GM12878 (cell line): Measurements from ENCODE around the gene PRDX3. TPM values are rescaled to one million over a fixed set of nuclear protein-coding genes. Genes with fewer than 3 reads are reported as not detected.
"Not testable (repeated sequence)": the region's sequence is repeated elsewhere in the genome, so short reads cannot be mapped to it uniquely, and the experiment has no call there.

Experiments used
- ATAC-seq: fragments of 200-7000 bp; cut with Tn5 transposase; 3 replicates; pipeline ENCODE4 v1.9.1; 2020; ENCODE audit warnings: mild to moderate bottlenecking, moderate library complexity
- BruUV-seq: library from RNA; stranded (reverse); fragments of 400-500 nt; replicated peaks from 2 replicates; lab custom pipeline; 2021; lab: Mats Ljungman, UMichigan
- CTCF ChIA-PET: fragments of 300-600 bp; sonication (Branson Sonifier 250); formaldehyde crosslinking; extraction: SDS; loops from one replicate; lab custom pipeline; 2021; ENCODE audit warnings: inconsistent platforms; lab: Yijun Ruan, JAX
- POLR2A ChIA-PET: fragments of 350-600 bp; formaldehyde crosslinking; extraction: SDS; loops from one replicate; lab custom pipeline; 2021; ENCODE audit warnings: inconsistent platforms; lab: Charles Lee
- RAD21 ChIA-PET: fragments of 300-600 bp; sonication (Branson Sonifier 250); formaldehyde crosslinking; loops from one replicate; lab custom pipeline; 2023; ENCODE audit warnings: antibody characterized with exemption; ENCODE audit not compliant: unreplicated experiment; lab: Charles Lee
- SMC1A ChIA-PET: fragments of 300-600 bp; sonication (Branson Sonifier 250); formaldehyde crosslinking; loops from one replicate; lab custom pipeline; 2023; ENCODE audit not compliant: unreplicated experiment, uncharacterized antibody; lab: Charles Lee
- DNase-seq: peaks from one replicate; pipeline ENCODE4 v3.0.0-alpha.2; 2011; ENCODE audit warnings: low read depth, low spot score
- FAIRE-seq: peaks from 3 replicates; lab custom pipeline; 2011; peaks lifted over from hg19 to GRCh38; lab: Jason Lieb, UNC
- H2AFZ ChIP-seq: 2 replicates; pipeline ENCODE4 v1.6.0; 2011; ENCODE audit warnings: low read depth, low read length, control low read depth; ENCODE audit not compliant: control insufficient read depth
- H3K27ac ChIP-seq: 2 replicates; pipeline ENCODE4 v1.5.1; 2011; ENCODE audit warnings: control low read depth; ENCODE audit not compliant: control insufficient read depth, insufficient read depth
- H3K27me3 ChIP-seq, 2 experiments: replicated peaks in 1 of 2; 2 replicates each; pipeline versions ENCODE4 v1.6.0 to v1.6.1; 2011; ENCODE audit warnings: low read length in 1 of 2; ENCODE audit not compliant: control insufficient read depth in 2 of 2, insufficient read depth in 2 of 2
- H3K36me3 ChIP-seq, 2 experiments: 2 replicates each; pipeline ENCODE4 v1.5.1; 2011; ENCODE audit warnings: low read length in 1 of 2; ENCODE audit not compliant: control insufficient read depth in 2 of 2, insufficient read depth in 2 of 2
- H3K4me1 ChIP-seq: 2 replicates; pipeline ENCODE4 v1.6.1; 2011; ENCODE audit warnings: mild to moderate bottlenecking, low read length, moderate library complexity, mixed read lengths; ENCODE audit not compliant: control insufficient read depth, insufficient read depth
- H3K4me2 ChIP-seq: 2 replicates; pipeline ENCODE4 v1.6.0; 2011; ENCODE audit warnings: control low read depth; ENCODE audit not compliant: control insufficient read depth, insufficient read depth
- H3K4me3 ChIP-seq: fragments of 200-600 bp; sonication (generic); 2 replicates; pipeline ENCODE4 v1.5.1; 2016
- H3K79me2 ChIP-seq: 2 replicates; pipeline ENCODE4 v1.6.0; 2011; ENCODE audit warnings: low read length; ENCODE audit not compliant: control insufficient read depth, insufficient read depth
- H3K9ac ChIP-seq: 2 replicates; pipeline ENCODE4 v1.8.0; 2011; ENCODE audit warnings: low read length, control low read depth, mixed read lengths; ENCODE audit not compliant: control insufficient read depth, insufficient read depth
- H3K9me3 ChIP-seq: replicated peaks from 3 replicates; pipeline ENCODE4 v1.5.1; 2011; ENCODE audit warnings: mild to moderate bottlenecking, low read length; ENCODE audit not compliant: control insufficient read depth, insufficient read depth
- H4K20me1 ChIP-seq: 2 replicates; pipeline ENCODE4 v1.6.0; 2011; ENCODE audit not compliant: control insufficient read depth, insufficient read depth
- JUND ChIP-seq: IDR thresholded peaks from 2 replicates; pipeline ENCODE4 v1.6.1; 2012; ENCODE audit warnings: low read depth, mild to moderate bottlenecking, low read length, improper control_type of control experiment, moderate library complexity
- ZNF384 ChIP-seq: IDR thresholded peaks from 2 replicates; pipeline ENCODE4 v1.6.1; 2012; ENCODE audit warnings: low read depth, mild to moderate bottlenecking, low read length, improper control_type of control experiment, borderline replicate concordance
- WGBS: methylation state at CpG from one replicate; pipeline ENCODE4 v1.1.6; 2016; ENCODE audit warnings: low lambda C conversion rate; ENCODE audit not compliant: insufficient replicate concordance, insufficient coverage; ENCODE audit errors: missing lambda C conversion rate; 5-methylcytosine and 5-hydroxymethylcytosine counted together
- in situ Hi-C: fragments of 300-500 bp; cut with MboI; formaldehyde crosslinking; loops from 9 replicates; pipeline ENCODE4 v1.14.3; 2018; ENCODE audit warnings: mixed read lengths
- intact Hi-C: fragments of 100-400 bp; cut with micrococcal nuclease; formaldehyde crosslinking; loops from one replicate; pipeline ENCODE4 v1.14.2; 2022; ENCODE audit not compliant: unreplicated experiment
- polyA plus RNA-seq, 11 experiments: library from polyadenylated mRNA; depleted of rRNA in 4 of 11; unstranded in 6 of 11; stranded (reverse) in 5 of 11; fragments of >200 nt; fragmentation: Nextera tagmentation in 4 of 11; fragmentation: Illumina TruSeq in 1 of 11; extraction: Ambion mirVana in 4 of 11; extraction: Trizol in 1 of 11; gene quantifications; 1 replicate in 1 of 11; 2 replicates in 10 of 11; pipeline versions ENCODE4 v1.2.1 to v1.2.3, GENCODE V29; 2011 to 2016; ENCODE audit warnings: inconsistent platforms in 2 of 11, missing spikeins in 2 of 11, low read depth in 1 of 11
- total RNA-seq, 4 experiments: library from RNA; depleted of rRNA in 3 of 4; stranded (reverse); fragments of >200 nt in 3 of 4; fragmentation: Illumina TruSeq in 1 of 4; extraction: Trizol in 1 of 4; gene quantifications; 2 replicates each; pipeline versions ENCODE4 v1.2.1 to v1.2.3, GENCODE V29; 2013 to 2021
- TF ChIP-seq, protein P1 (sequence below): IDR thresholded peaks from 2 replicates; pipeline ENCODE4 v1.6.1; 2011; ENCODE audit warnings: low read depth, low read length, improper control_type of control experiment, borderline replicate concordance
- TF ChIP-seq, protein P2 (sequence below): fragments of 450-650 bp; IDR thresholded peaks from 2 replicates; pipeline ENCODE4 v1.6.1; 2017; ENCODE audit warnings: mild to moderate bottlenecking

Gene PRDX3
- total and polyA plus RNA-seq, 10 of the 15 experiments (the other 5 are each of a cell fraction or from before 2014, with no cell fraction given) = 195 to 1,431 (median 398) TPM

DNA sequence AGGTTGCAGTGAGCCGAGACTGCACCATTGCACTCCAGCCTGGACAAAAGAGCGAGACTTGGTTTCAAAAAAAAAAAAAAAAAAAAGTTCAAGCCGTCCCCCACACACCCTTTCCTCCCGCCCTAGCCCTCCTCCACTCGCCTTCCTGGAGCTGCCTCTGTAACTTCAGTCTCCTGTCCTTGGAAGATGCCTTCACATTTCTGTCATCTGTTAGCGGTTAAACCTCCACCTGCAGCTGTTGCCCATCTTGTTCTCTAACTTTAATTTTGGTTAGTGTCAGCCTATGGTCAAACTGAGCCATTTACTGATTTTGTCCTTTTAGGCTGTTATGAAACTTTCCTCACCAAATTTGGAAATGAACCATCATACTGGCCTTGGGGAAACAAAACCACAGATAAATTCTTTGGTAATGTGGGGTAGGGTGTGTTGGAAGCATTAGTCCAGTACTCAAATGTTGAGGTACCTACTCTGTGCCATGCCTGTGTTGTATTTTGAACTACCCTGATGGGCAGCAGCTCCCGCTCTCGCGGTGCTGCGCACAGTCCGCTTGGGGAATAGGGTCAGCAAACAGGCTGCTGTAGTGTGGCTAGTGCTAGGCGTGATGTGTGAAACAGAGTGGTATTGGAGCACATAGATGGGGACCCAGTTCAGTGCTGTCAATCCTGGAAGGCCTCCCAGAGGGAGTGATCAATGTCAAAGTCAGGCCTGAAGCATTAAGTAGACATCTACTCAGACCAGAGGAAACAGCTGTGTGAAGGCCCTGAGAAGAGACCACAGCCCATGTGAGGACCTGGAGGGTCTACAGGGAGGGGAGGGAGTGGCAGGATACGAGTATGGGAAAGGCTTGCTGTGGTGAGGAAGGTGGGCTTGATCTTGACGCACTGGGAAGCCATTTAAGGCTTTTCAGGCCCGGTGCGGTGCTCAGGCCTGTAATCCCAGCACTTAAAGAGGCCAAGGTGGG lies 40.0 kb downstream of the PRDX3 start (continued):
- TF ChIP-seq, protein P1, sequence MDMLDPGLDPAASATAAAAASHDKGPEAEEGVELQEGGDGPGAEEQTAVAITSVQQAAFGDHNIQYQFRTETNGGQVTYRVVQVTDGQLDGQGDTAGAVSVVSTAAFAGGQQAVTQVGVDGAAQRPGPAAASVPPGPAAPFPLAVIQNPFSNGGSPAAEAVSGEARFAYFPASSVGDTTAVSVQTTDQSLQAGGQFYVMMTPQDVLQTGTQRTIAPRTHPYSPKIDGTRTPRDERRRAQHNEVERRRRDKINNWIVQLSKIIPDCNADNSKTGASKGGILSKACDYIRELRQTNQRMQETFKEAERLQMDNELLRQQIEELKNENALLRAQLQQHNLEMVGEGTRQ = no peak
- TF ChIP-seq, protein P2, sequence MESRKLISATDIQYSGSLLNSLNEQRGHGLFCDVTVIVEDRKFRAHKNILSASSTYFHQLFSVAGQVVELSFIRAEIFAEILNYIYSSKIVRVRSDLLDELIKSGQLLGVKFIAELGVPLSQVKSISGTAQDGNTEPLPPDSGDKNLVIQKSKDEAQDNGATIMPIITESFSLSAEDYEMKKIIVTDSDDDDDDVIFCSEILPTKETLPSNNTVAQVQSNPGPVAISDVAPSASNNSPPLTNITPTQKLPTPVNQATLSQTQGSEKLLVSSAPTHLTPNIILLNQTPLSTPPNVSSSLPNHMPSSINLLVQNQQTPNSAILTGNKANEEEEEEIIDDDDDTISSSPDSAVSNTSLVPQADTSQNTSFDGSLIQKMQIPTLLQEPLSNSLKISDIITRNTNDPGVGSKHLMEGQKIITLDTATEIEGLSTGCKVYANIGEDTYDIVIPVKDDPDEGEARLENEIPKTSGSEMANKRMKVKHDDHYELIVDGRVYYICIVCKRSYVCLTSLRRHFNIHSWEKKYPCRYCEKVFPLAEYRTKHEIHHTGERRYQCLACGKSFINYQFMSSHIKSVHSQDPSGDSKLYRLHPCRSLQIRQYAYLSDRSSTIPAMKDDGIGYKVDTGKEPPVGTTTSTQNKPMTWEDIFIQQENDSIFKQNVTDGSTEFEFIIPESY = no peak
- no peak for TF ChIP-seq JUND
- TF ChIP-seq ZNF384 = no peak

DNA sequence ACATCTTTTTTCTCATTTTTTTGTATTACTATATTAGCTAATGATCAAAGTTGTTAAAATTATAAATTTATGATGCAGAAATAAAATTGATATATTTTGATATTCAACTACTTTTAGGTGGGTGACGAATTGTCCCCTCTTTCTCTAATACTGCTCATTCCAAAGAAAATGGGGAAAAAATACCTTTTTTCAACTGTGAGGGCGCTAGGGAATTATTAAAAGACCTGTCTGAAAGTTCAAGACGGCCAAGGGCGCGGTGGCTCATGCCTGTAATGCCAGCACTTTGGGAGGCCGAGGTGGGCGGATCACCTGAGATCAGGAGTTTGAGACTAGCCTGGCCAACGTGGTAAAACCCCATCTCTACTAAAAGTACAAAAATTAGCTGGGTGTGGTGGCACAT lies 40.7 kb downstream of the PRDX3 start:
- BruUV-seq, ATAC-seq, in situ Hi-C loops, H4K20me1 ChIP-seq, H3K4me3 ChIP-seq, intact Hi-C loops, H3K9ac ChIP-seq, H3K36me3 ChIP-seq, H3K27ac ChIP-seq, H3K4me1 ChIP-seq, H2AFZ ChIP-seq, H3K79me2 ChIP-seq, H3K4me2 ChIP-seq, H3K9me3 ChIP-seq, CTCF ChIA-PET, FAIRE-seq, DNase-seq, POLR2A ChIA-PET, RAD21 ChIA-PET, H3K27me3 ChIP-seq: not testable (repeated sequence)
- 81% methylated on average over 8 of the region's 8 CpGs for WGBS
- SMC1A ChIA-PET = interaction anchor here (0.6 to 1.7 kb wide), 2 partner anchors 51 to 89 kb away, joined by 3 to 4 read pairs; no protein-coding TSS in a partner anchor
